SU-DHL-6 (cell line): Measurements from ENCODE around the gene TLK2.

ENCODE experiments used
- CTCF ChIP-seq: fragments of 200-600 bp; sonication (generic); IDR thresholded peaks from one replicate; pipeline ENCODE4 v1.5.1; 2017; ENCODE audit warnings: antibody characterized with exemption, mild to moderate bottlenecking, low read length, moderate library complexity; ENCODE audit not compliant: insufficient read depth, poor library complexity, severe bottlenecking
- EZH2phosphoT487 ChIP-seq: fragments of 200-600 bp; sonication (generic), shearing (Covaris generic); conservative IDR thresholded peaks from 2 replicates; pipeline ENCODE4 v1.6.1; 2018; ENCODE audit warnings: mild to moderate bottlenecking, antibody characterized with exemption, low read length, moderate library complexity, mixed read lengths

GRCh38 chr17:62648956-62649294 lies 170.3 kb downstream of the TLK2 start:
- no peak for TF ChIP-seq CTCF
- no peak for TF ChIP-seq EZH2phosphoT487
